Ascending aorta (tissue), 2 donors: Measurements from ENCODE around the gene P2RX2. TPM values are rescaled to one million over a fixed set of nuclear protein-coding genes. Genes with fewer than 3 reads are reported as not detected.

Experiments used
- DNase-seq, 2 donors: peaks; one replicate each; pipeline ENCODE4 v3.0.0-alpha.2; 2019; ENCODE audit warnings: low spot score in 2 of 2
- H3K27ac ChIP-seq, 2 donors: fragments of 200-600 bp; sonication (generic); one replicate each; pipeline ENCODE4 v1.5.1; 2016 to 2017; ENCODE audit warnings: mild to moderate bottlenecking in 1 of 2
- H3K27me3 ChIP-seq: fragments of 200-600 bp; sonication (generic); one replicate; pipeline ENCODE4 v1.5.1; 2017
- H3K36me3 ChIP-seq, 2 donors: fragments of 200-600 bp; sonication (generic); one replicate each; pipeline ENCODE4 v1.5.1; 2016
- H3K4me1 ChIP-seq, 2 donors: fragments of 200-600 bp; sonication (generic); one replicate each; pipeline ENCODE4 v1.5.1; 2016 to 2017; ENCODE audit warnings: mild to moderate bottlenecking in 1 of 2
- H3K4me3 ChIP-seq, 2 donors: fragments of 200-600 bp; sonication (generic); one replicate each; pipeline ENCODE4 v1.5.1; 2016 to 2017; ENCODE audit warnings: mild to moderate bottlenecking in 1 of 2
- H3K9me3 ChIP-seq, 2 donors: fragments of 200-600 bp; sonication (generic); one replicate each; pipeline ENCODE4 v1.5.1; 2016
- CTCF ChIP-seq, 3 experiments: fragments of 200-600 bp in 2 of 3; fragments of 450-650 bp in 1 of 3; sonication (generic) in 2 of 3; IDR thresholded peaks; one replicate each; pipeline ENCODE4 v1.5.1; 2016 to 2019; ENCODE audit warnings: antibody characterized with exemption in 3 of 3, mild to moderate bottlenecking in 1 of 3, moderate library complexity in 1 of 3
- intact Hi-C: fragments of 100-400 bp; cut with DNase I; formaldehyde crosslinking; loops from one replicate; pipeline ENCODE4 v1.15.1; 2023
- total RNA-seq: library from RNA; depleted of rRNA; stranded (reverse); fragments of >200 nt; gene quantifications from one replicate; pipeline ENCODE4 v1.1.0, GENCODE V29; 2016

Gene P2RX2
- total RNA-seq, 1 donor from 2014 or later: not detected

- Histone ChIP-seq H3K4me3 (no peak overlapping the region), H3K27ac (no peak overlapping the region), H3K36me3 (peaks cover 69 to 84% of the 10 kb centered on the region in 2 donors), H3K4me1 (no peaks in the 10 kb centered on the region), H3K27me3 (no peaks in the 10 kb centered on the region), H3K9me3 (no peaks in the 10 kb centered on the region)
- TF ChIP-seq CTCF (IDR thresholded peaks at IDR 0.05): no peak
- DNase-seq: no peak
- intact Hi-C loops: no loop called here
These were observed 14.8 kb downstream of the P2RX2 start for GRCh38 chr12:132633398-132633797.

GRCh38 chr12:132633901-132634300, 15.3 kb downstream of the P2RX2 start:
- H3K4me3 ChIP-seq: no peak overlapping the region
- peaks cover 68 to 89% of the 10 kb centered on the region in 2 donors for H3K36me3 ChIP-seq
- no peaks in the 10 kb centered on the region for H3K4me1 ChIP-seq
- H3K27me3 ChIP-seq: no peaks in the 10 kb centered on the region
- no peak overlapping the region for H3K27ac ChIP-seq
- intact Hi-C loops: no loop called here
- no peak for DNase-seq
- no peak for TF ChIP-seq CTCF (IDR thresholded peaks at IDR 0.05)
- H3K9me3 ChIP-seq: no peaks in the 10 kb centered on the region

GRCh38 chr12:132634411-132634990, 15.9 kb downstream of the P2RX2 start:
- Histone ChIP-seq H3K4me1 (no peaks in the 10 kb centered on the region), H3K36me3 (peaks cover 67 to 89% of the 10 kb centered on the region in 2 donors), H3K27ac (no peak overlapping the region), H3K27me3 (no peaks in the 10 kb centered on the region), H3K9me3 (no peaks in the 10 kb centered on the region), H3K4me3 (no peak overlapping the region)
- intact Hi-C loops: no loop called here
- DNase-seq: no peak
- TF ChIP-seq CTCF (IDR thresholded peaks at IDR 0.05): no peak

- intact Hi-C loops: no loop called here
- H3K27ac ChIP-seq: no peak overlapping the region
- H3K9me3 ChIP-seq: no peaks in the 10 kb centered on the region
- DNase-seq: no peak
- no peaks in the 10 kb centered on the region for H3K27me3 ChIP-seq
- H3K4me3 ChIP-seq: no peak overlapping the region
- no peaks in the 10 kb centered on the region for H3K4me1 ChIP-seq
- TF ChIP-seq CTCF (IDR thresholded peaks at IDR 0.05): no peak
- H3K36me3 ChIP-seq: peaks cover 64 to 87% of the 10 kb centered on the region in 2 donors
These were observed 16.7 kb downstream of the P2RX2 start for GRCh38 chr12:132635076-132635955.

GRCh38 chr12:132637811-132638210, 19.2 kb downstream of the P2RX2 start:
- no peak for DNase-seq
- Histone ChIP-seq H3K9me3 (no peaks in the 10 kb centered on the region), H3K27me3 (no peaks in the 10 kb centered on the region), H3K4me3 (no peak overlapping the region), H3K27ac (no peak overlapping the region), H3K36me3 (peaks cover 57 to 88% of the 10 kb centered on the region in 2 donors), H3K4me1 (no peaks in the 10 kb centered on the region)
- no peak for TF ChIP-seq CTCF (IDR thresholded peaks at IDR 0.05)
- intact Hi-C loops: no loop called here
